GM12801 (cell line): ENCODE results near the gene FCAMR.

Experiments
- TF ChIP-seq, protein P1 (sequence below): IDR thresholded peaks from one replicate; pipeline ENCODE4 v1.5.1; 2011; ENCODE audit warnings: control low read depth; ENCODE audit not compliant: insufficient read length; ENCODE audit errors: extremely low read depth

FCAMR gene, protein sequence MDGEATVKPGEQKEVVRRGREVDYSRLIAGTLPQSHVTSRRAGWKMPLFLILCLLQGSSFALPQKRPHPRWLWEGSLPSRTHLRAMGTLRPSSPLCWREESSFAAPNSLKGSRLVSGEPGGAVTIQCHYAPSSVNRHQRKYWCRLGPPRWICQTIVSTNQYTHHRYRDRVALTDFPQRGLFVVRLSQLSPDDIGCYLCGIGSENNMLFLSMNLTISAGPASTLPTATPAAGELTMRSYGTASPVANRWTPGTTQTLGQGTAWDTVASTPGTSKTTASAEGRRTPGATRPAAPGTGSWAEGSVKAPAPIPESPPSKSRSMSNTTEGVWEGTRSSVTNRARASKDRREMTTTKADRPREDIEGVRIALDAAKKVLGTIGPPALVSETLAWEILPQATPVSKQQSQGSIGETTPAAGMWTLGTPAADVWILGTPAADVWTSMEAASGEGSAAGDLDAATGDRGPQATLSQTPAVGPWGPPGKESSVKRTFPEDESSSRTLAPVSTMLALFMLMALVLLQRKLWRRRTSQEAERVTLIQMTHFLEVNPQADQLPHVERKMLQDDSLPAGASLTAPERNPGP

DNA sequence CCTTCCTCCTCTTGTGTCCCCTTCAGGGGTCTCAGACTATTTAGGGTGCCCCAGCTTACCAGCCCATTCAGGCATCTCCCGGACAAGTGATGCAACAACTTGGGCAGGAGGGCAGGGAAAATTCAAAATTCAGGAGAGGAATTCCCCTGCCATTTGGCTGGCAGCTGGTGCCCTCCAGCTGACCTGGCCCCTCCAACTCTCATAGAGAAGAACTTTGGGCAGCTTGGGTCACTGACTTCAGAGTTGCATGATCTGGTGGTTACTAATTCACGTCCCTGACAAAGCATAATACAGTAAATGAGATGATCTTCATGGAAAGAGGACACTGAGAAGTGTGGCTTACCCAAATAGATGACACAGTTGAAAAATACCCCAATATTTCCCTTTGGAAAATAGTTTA, at the start of gene FCAMR:
TSS of gene FCAMR (minus strand) at position 15 of the 400 bp plus-strand sequence. CDS start 335 bp downstream, outside the sequence.
- TF ChIP-seq, protein P1, sequence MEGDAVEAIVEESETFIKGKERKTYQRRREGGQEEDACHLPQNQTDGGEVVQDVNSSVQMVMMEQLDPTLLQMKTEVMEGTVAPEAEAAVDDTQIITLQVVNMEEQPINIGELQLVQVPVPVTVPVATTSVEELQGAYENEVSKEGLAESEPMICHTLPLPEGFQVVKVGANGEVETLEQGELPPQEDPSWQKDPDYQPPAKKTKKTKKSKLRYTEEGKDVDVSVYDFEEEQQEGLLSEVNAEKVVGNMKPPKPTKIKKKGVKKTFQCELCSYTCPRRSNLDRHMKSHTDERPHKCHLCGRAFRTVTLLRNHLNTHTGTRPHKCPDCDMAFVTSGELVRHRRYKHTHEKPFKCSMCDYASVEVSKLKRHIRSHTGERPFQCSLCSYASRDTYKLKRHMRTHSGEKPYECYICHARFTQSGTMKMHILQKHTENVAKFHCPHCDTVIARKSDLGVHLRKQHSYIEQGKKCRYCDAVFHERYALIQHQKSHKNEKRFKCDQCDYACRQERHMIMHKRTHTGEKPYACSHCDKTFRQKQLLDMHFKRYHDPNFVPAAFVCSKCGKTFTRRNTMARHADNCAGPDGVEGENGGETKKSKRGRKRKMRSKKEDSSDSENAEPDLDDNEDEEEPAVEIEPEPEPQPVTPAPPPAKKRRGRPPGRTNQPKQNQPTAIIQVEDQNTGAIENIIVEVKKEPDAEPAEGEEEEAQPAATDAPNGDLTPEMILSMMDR = no peak

DNA sequence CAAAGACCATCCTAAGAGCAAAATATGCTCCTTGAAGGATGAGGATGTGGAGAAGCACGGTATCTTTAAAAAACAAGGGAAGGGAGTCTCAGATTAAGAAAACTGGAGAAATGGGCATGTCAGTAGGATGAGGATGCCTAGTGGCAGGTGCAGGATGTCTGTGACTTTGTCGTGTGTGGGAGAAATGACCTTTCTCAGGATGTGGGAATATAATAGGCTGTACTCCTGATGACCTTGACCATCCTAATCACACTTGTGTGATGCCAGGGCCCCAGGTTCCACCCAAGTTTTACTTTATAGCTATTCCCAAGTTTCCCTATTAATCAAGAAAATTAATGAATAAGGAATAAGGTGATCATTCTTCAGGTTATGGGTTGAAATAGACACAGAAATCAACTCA, 49.4 kb upstream of the FCAMR start:
- TF ChIP-seq, protein P1 = no peak

DNA sequence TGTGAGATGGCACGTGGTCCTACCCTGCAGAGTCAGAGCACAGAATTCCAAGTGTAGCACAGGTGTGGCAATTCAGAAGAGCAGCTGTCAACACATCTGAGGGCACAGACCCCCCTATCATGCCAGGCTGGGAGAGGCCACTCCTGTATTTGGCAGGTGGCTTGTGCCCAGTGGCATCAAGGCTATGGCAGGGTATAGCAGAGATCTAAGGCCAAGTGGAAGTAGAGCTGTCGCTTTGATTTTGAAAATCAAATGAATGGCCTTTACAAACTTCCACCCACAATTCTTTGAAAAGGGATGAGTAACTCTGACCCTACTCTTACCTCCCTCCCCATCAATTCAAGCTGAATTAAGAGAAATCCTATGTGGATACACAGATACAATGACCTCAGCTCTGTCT, 48.9 kb upstream of the FCAMR start:
- TF ChIP-seq, protein P1 = no peak

DNA sequence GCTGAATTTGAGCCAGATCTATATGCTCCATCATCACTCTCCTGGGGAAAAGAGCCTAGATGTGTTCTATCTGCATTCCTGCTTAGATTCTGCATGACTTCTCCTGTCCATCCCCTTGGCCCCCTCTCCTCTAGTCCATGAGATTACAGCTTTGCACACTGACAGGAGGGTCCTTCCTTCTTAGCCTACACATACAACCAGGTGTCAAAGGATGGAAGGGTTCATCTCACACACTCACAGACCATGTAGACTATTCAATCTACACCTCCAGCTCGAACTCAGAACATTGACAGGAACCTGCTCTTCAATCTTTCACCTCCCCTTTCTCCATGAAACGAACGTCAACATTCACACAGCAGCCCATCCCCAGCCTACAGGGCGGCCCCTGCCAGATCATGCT, 48.4 kb upstream of the FCAMR start:
- TF ChIP-seq, protein P1 = no peak

DNA sequence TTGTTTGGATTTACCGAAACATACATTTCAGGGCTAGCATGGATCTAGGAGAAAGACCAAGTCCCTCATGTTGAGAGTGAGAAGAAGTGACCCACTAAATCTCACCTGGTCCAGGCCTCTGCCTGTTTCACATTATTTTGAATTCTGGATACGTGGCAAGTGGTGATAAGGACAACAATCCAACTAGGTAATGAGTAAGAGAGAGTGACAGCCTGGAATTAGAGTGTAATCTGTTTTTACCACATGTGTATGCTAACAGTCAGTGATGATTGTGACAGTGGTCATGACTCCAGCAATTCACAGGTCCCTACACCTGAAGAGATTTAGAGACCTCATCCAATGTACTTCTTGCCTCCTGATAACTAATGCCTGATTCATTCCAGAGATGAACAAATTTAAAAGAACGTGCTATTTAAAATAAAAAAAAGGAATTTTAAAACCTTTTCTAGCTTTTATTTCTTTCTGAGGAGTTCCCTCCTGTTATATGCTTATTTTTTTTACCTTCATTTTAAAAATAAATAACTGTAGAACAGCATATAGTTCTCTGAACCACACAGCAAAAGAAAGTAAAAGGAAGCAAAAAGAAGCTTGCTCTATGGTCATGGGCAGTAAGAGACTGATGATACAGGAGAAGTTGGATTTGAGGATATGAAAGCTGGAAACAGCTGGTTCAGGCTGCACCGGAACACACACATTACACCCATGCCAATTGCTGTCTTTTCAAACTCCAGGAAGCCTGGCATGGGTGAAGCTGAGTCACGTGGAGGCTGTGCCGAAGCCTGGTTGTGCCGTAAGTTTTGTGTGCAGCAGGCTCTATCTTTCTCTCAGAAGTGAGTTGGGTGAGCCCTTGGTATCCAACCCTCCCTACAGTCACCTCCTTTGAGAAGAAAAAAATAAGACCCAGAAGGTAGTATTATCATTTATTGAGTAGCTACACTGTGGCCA, 47.6 kb upstream of the FCAMR start:
- TF ChIP-seq, protein P1 = no peak

DNA sequence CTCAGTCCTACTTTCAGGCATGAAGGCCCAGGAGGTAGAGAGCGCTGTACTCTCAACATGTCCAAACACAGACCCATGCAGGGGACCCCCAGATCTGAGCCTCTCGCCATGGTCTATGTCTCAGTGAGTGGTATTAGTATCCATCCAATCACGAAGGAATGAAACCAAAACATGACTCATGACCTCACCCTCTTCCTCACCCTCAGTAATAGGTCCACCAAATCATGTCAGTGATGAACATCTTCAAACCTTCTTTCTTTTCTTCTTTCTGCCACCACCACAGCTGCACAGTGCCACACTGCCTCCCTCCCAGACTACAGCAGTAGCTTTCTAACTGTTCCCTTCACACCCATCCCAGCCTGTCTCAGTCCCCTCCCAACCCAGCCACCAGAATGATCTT, 45.5 kb upstream of the FCAMR start:
- TF ChIP-seq, protein P1 = no peak

DNA sequence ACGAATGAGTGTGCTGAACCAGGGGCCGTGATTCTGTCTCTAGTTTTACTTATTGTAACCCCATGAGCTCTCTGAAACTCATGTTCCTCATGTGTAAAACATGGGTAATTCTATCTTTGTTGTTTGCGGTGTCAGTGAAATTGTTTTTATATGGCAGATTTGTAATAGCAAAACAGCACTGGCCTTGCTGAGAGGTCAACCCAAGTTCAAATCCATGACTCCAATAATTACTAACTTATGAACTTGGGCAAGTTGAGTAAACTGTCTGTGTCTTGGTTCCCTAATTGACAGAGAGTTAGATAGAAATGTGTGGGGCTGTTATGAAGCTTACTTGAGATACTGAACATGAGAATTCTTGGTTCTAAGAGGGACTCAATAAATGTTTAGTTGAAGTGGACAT, 44.5 kb upstream of the FCAMR start:
- TF ChIP-seq, protein P1 = no peak
